Naive thymus-derived CD4-positive, alpha-beta T cell (primary cell): Measurements from ENCODE around the gene ITGB7. TPM values are rescaled to one million over a fixed set of nuclear protein-coding genes. Genes with fewer than 3 reads are reported as not detected.

Source experiments
- ATAC-seq: fragments of 150-1000 bp; cut with Tn5 transposase; 2 replicates; pipeline ENCODE4 v1.10.0; 2021; ENCODE audit warnings: mild to moderate bottlenecking, moderate library complexity
- CTCF ChIA-PET: fragments of 350-600 bp; sonication (Branson Sonifier 250); formaldehyde crosslinking; loops from one replicate; lab custom pipeline; 2021; ENCODE audit warnings: antibody characterized with exemption; lab: Charles Lee
- POLR2A ChIA-PET: fragments of 350-600 bp; sonication (Branson Sonifier 250); formaldehyde crosslinking; loops from one replicate; lab custom pipeline; 2021; ENCODE audit warnings: antibody characterized with exemption, inconsistent platforms; lab: Charles Lee
- DNase-seq, 9 donors: peaks; one replicate each; pipeline versions ENCODE4 v3.0.0 to v3.0.0-alpha.2; 2020 to 2022; ENCODE audit warnings: mixed read lengths in 1 of 9
- H3K27ac ChIP-seq: one replicate; pipeline ENCODE4 v1.7.0; 2013; ENCODE audit warnings: mild to moderate bottlenecking, low read depth, low read length, moderate library complexity
- H3K27me3 ChIP-seq, 2 donors: one replicate each; pipeline ENCODE4 v1.7.0; 2013; ENCODE audit warnings: low read length in 2 of 2, mild to moderate bottlenecking in 2 of 2, moderate library complexity in 2 of 2; ENCODE audit not compliant: control insufficient read depth in 2 of 2, insufficient read depth in 2 of 2
- H3K36me3 ChIP-seq, 3 experiments: 1 replicate in 2 of 3; 2 replicates in 1 of 3; pipeline ENCODE4 v1.7.0; 2013; ENCODE audit warnings: low read length in 3 of 3, mild to moderate bottlenecking in 3 of 3, moderate library complexity in 1 of 3; ENCODE audit not compliant: insufficient read depth in 3 of 3, control insufficient read depth in 2 of 3
- H3K4me1 ChIP-seq, 2 donors: one replicate each; pipeline ENCODE4 v1.7.0; 2013; ENCODE audit warnings: low read length in 2 of 2, mild to moderate bottlenecking in 2 of 2, moderate library complexity in 1 of 2; ENCODE audit not compliant: control insufficient read depth in 2 of 2, insufficient read depth in 2 of 2
- H3K4me3 ChIP-seq: 2 replicates; pipeline ENCODE4 v1.7.0; 2013; ENCODE audit warnings: mild to moderate bottlenecking, low read length
- H3K9me3 ChIP-seq, 3 experiments: 1 replicate in 2 of 3; 2 replicates in 1 of 3; pipeline ENCODE4 v1.7.0; 2013; ENCODE audit warnings: low read length in 3 of 3; ENCODE audit not compliant: control insufficient read depth in 2 of 3
- H3K27ac Mint-ChIP-seq, 9 donors: one replicate each; pipeline ENCODE4 v1.8.0; 2020 to 2022; ENCODE audit warnings: mixed read lengths in 9 of 9, mild to moderate bottlenecking in 8 of 9, moderate library complexity in 5 of 9, inconsistent platforms in 2 of 9
- H3K27me3 Mint-ChIP-seq, 5 donors: one replicate each; pipeline ENCODE4 v1.8.0; 2021 to 2022; ENCODE audit warnings: mixed read lengths in 5 of 5, mild to moderate bottlenecking in 1 of 5
- H3K36me3 Mint-ChIP-seq, 5 donors: one replicate each; pipeline ENCODE4 v1.8.0; 2020 to 2022; ENCODE audit warnings: mixed read lengths in 5 of 5, mild to moderate bottlenecking in 3 of 5, inconsistent platforms in 1 of 5
- H3K4me1 Mint-ChIP-seq, 7 donors: one replicate each; pipeline ENCODE4 v1.8.0; 2020 to 2022; ENCODE audit warnings: mixed read lengths in 7 of 7, mild to moderate bottlenecking in 3 of 7, inconsistent platforms in 1 of 7
- H3K4me3 Mint-ChIP-seq, 10 donors: one replicate each; pipeline ENCODE4 v1.8.0; 2020 to 2022; ENCODE audit warnings: mild to moderate bottlenecking in 10 of 10, mixed read lengths in 10 of 10, moderate library complexity in 6 of 10, inconsistent platforms in 2 of 10
- H3K9me3 Mint-ChIP-seq, 11 donors: one replicate each; pipeline ENCODE4 v1.8.0; 2020 to 2022; ENCODE audit warnings: mixed read lengths in 11 of 11, mild to moderate bottlenecking in 4 of 11, inconsistent platforms in 1 of 11, moderate library complexity in 1 of 11
- intact Hi-C, 2 donors: fragments of 100-400 bp; cut with micrococcal nuclease; formaldehyde crosslinking; loops; one replicate each; pipeline ENCODE4 v1.15.1; 2023
- polyA plus RNA-seq, 2 donors: library from polyadenylated mRNA; unstranded; fragments of 300-500 nt; fragmentation: Illumina TruSeq; gene quantifications; one replicate each; pipeline ENCODE4 v1.2.3, GENCODE V29; 2021
- total RNA-seq, 6 experiments: library from RNA in 5 of 6; stranded (reverse) in 5 of 6; gene quantifications; 1 replicate in 5 of 6; 2 replicates in 1 of 6; pipeline ENCODE4 v1.2.3 and lab custom pipeline; 2021 to 2026

Gene ITGB7
- total and polyA plus RNA-seq, 7 experiments from 2014 or later, result 191 to 760 (median 227) TPM

DNA sequence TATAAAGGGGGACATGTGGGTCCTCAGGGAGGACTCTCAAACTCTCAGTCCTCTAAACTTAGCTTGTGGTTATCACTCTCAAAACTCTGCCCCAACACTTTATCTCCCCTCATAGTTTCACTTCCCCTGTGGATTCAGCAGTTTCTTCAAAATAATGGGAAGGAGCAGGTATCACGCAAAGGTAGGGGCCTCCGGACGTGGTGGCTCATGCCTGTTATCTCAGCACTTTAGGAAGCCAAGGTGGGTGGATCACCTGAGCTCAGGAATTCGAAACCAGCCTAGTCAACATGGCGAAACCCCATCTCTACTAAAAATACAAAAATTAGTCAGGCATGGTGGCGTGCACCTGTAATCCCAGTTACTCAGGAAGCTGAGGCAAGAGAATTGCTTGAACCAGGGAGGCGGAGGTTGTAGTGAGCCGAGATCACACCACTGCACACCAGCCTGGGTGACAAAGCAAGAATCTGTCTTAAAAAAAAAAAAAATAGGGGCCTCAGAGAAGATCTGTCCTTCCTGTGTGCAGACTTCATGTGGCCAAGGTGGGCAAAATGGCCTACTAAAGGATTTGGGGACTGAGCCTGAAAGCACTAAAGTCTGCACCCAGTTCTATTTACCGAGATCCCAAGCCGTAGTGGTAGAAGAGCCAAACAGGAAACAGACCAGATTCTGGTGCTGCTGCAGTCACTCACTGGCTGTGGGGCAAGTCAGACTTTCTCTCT, 6.4 kb downstream of the ITGB7 start:
- Mint-ChIP-seq H3K4me3 (peak overlapping the region; percentile 65 to 90 (median 76)), H3K9me3 (peaks cover 0 to 2% (median 0%) of the 10 kb centered on the region in 11 donors), H3K27ac (peak overlapping the region; percentile 82 to 95 (median 92)), H3K36me3 (peaks cover 4 to 65% (median 24%) of the 10 kb centered on the region in 5 donors), H3K4me1 (peaks cover 56 to 91% (median 74%) of the 10 kb centered on the region in 7 donors), H3K27me3 (no peaks in the 10 kb centered on the region)
- DNase-seq (peak in 4 of 9 donors; percentile 41 to 46 (median 42)), ATAC-seq (peak; percentile 29)
- Histone ChIP-seq H3K36me3 (peaks cover 23 to 26% (median 26%) of the 10 kb centered on the region in 3 experiments), H3K4me1 (peaks cover 70 to 94% of the 10 kb centered on the region in 2 donors), H3K27me3 (no peaks in the 10 kb centered on the region), H3K27ac (peak overlapping the region; percentile 75), H3K4me3 (peak overlapping the region; percentile 21), H3K9me3 (no peaks in the 10 kb centered on the region)
- ChIA-PET CTCF (interaction anchor here (0.9 to 10.2 kb wide), 5 partner anchors 10 to 145 kb away, joined by 3 to 88 read pairs (median 4); partner anchors contain the start of gene ITGB7), POLR2A (interaction anchor here (0.7 to 10.4 kb wide), 7 partner anchors 8 to 107 kb away, joined by 3 to 217 read pairs (median 38); partner anchors contain the start of genes CSAD, ITGB7 and ZNF740)
- intact Hi-C loops, result no loop called here

DNA sequence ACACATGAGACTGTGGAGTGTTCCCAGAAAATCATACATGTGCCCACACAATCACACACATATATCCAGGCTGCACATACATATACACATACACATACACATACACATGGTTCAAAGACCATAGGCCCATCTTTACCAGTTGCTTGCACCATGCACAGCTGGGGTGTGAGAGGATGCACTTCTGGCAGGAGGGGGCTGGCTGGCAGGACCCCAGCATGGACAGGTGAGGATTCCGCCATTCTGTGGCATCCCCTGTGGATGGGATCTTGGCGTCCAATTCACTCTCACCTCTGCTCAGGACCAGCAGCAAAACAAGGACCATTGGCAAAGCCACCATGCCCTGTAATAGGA, 7.0 kb downstream of the ITGB7 start:
- POLR2A ChIA-PET, result interaction anchor here (1.2 to 10.4 kb wide), 5 partner anchors 8 to 20 kb away, joined by 5 to 217 read pairs (median 38); partner anchors contain the start of genes CSAD, ITGB7 and ZNF740
- intact Hi-C loops, result no loop called here
- ATAC-seq (no peak), DNase-seq (no peak)
- Mint-ChIP-seq H3K4me1 (peaks cover 53 to 87% (median 71%) of the 10 kb centered on the region in 7 donors), H3K4me3 (peak overlapping the region; percentile 65 to 90 (median 76)), H3K27ac (peak overlapping the region; percentile 82 to 95 (median 92)), H3K9me3 (peaks cover 0 to 2% (median 0%) of the 10 kb centered on the region in 11 donors), H3K27me3 (no peaks in the 10 kb centered on the region), H3K36me3 (peaks cover 6 to 66% (median 24%) of the 10 kb centered on the region in 5 donors)
- Histone ChIP-seq H3K27ac (peak overlapping the region; percentile 75), H3K4me3 (peak overlapping the region; percentile 21), H3K4me1 (peaks cover 67 to 89% of the 10 kb centered on the region in 2 donors), H3K27me3 (no peaks in the 10 kb centered on the region), H3K9me3 (no peaks in the 10 kb centered on the region), H3K36me3 (peaks cover 26 to 31% (median 31%) of the 10 kb centered on the region in 3 experiments)
- CTCF ChIA-PET, result interaction anchor here (1.2 to 10.2 kb wide), 4 partner anchors 11 to 145 kb away, joined by 4 to 88 read pairs (median 27); partner anchors contain the start of gene ITGB7

DNA sequence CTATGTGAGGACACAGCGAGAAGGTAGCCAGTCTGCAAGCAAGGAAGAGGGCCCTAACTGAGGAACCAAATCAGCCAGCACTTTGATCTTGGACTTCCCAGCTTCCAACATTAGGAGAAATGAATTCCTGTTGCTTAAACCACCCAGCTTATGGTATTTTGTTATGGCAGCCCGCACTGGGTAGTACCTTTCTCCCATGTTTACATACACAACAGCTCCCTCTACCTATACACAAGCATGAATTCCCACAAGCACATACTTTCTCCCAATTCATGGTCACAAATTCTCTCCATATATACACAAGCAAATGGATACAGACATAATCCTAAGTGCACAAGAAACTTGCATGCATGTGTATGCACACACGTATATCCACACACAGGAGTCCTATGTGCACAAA, 7.4 kb downstream of the ITGB7 start:
- H3K27ac ChIP-seq, result peak overlapping the region; percentile 75
- H3K9me3 ChIP-seq, result no peaks in the 10 kb centered on the region
- ChIA-PET POLR2A (interaction anchor here (0.5 to 10.4 kb wide), 10 partner anchors 8 to 128 kb away, joined by 3 to 217 read pairs (median 6); partner anchors contain the start of genes CSAD, ITGB7, MYG1 and PFDN5), CTCF (interaction anchor here (1.2 to 10.2 kb wide), 4 partner anchors 12 to 146 kb away, joined by 4 to 88 read pairs (median 27); partner anchors contain the start of gene ITGB7)
- ATAC-seq, result no peak
- peak overlapping the region; percentile 48 to 95 (median 92) for H3K27ac Mint-ChIP-seq
- H3K9me3 Mint-ChIP-seq, result peaks cover 0 to 2% (median 0%) of the 10 kb centered on the region in 11 donors
- peak overlapping the region; percentile 60 to 90 (median 76) for H3K4me3 Mint-ChIP-seq
- peaks cover 51 to 84% (median 73%) of the 10 kb centered on the region in 7 donors for H3K4me1 Mint-ChIP-seq
- H3K4me1 ChIP-seq, result peaks cover 64 to 85% of the 10 kb centered on the region in 2 donors
- no peaks in the 10 kb centered on the region for H3K27me3 Mint-ChIP-seq
- DNase-seq, result no peak
- peaks cover 26 to 35% (median 35%) of the 10 kb centered on the region in 3 experiments for H3K36me3 ChIP-seq
- no peaks in the 10 kb centered on the region for H3K27me3 ChIP-seq
- peak overlapping the region; percentile 21 for H3K4me3 ChIP-seq
- intact Hi-C loops, result no loop called here
- H3K36me3 Mint-ChIP-seq, result peaks cover 6 to 70% (median 24%) of the 10 kb centered on the region in 5 donors

DNA sequence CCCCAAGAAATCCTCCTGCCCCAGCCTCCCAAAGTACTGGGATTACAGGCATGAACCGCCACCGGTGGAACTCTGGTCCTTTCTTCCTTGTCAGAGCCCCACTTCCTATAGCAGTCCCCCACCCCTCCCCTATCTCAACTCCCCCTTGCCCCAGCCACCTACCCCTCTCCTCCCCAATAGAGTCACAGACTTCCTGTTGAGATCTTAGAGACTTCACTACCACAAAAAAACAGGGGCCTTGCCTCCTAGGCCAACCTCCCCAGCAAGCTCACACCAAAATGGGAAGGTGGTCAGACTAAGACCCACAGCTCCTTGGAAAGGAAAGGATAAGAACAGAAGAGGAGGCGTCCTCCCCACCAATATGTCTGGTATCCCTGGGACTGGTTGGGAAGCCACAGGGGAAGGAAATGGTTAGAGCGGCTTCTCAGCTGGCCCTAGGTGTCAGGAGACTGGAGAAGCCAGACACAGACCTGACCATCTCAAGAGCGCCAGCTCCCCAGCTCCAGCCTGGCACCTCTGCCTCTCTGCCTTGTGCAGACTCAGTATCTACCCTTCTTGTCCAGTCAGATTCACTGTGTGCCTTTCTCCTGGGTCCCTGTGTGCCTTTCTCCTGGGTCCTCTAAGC, 8.5 kb downstream of the ITGB7 start:
- Mint-ChIP-seq H3K27me3 (no peaks in the 10 kb centered on the region), H3K36me3 (peaks cover 6 to 68% (median 24%) of the 10 kb centered on the region in 5 donors), H3K9me3 (peaks cover 0 to 2% (median 0%) of the 10 kb centered on the region in 11 donors), H3K4me1 (peaks cover 45 to 77% (median 66%) of the 10 kb centered on the region in 7 donors), H3K27ac (peak overlapping the region; percentile 90 to 98 (median 95)), H3K4me3 (peak overlapping the region; percentile 73 to 90 (median 84))
- no peaks in the 10 kb centered on the region for H3K27me3 ChIP-seq
- no peaks in the 10 kb centered on the region for H3K9me3 ChIP-seq
- ATAC-seq (peak; percentile 64), DNase-seq (peak in 5 of 9 donors; percentile 39 to 58 (median 54))
- H3K36me3 ChIP-seq, result peaks cover 32 to 46% (median 43%) of the 10 kb centered on the region in 3 experiments
- peak overlapping the region; percentile 46 for H3K4me3 ChIP-seq
- intact Hi-C loops, result loop anchor here (1.0 kb wide), 6 partner anchors 8 to 39 kb away; partner anchors contain the start of genes CSAD (in 1 of the 2), ITGB7 (in 1 of the 2) and ZNF740 (in 1 of the 2)
- H3K4me1 ChIP-seq, result peaks cover 53 to 76% of the 10 kb centered on the region in 2 donors
- peak overlapping the region; percentile 75 for H3K27ac ChIP-seq
- ChIA-PET CTCF (interaction anchor here (0.8 to 10.2 kb wide), 10 partner anchors 11 to 132 kb away, joined by 3 to 88 read pairs (median 5); partner anchors contain the start of genes AAAS, CSAD, ITGB7 and ZNF740), POLR2A (interaction anchor here (0.6 to 10.4 kb wide), 11 partner anchors 11 to 180 kb away, joined by 3 to 217 read pairs (median 4); partner anchors contain the start of genes CSAD, ITGB7, MYG1 and PFDN5)

DNA sequence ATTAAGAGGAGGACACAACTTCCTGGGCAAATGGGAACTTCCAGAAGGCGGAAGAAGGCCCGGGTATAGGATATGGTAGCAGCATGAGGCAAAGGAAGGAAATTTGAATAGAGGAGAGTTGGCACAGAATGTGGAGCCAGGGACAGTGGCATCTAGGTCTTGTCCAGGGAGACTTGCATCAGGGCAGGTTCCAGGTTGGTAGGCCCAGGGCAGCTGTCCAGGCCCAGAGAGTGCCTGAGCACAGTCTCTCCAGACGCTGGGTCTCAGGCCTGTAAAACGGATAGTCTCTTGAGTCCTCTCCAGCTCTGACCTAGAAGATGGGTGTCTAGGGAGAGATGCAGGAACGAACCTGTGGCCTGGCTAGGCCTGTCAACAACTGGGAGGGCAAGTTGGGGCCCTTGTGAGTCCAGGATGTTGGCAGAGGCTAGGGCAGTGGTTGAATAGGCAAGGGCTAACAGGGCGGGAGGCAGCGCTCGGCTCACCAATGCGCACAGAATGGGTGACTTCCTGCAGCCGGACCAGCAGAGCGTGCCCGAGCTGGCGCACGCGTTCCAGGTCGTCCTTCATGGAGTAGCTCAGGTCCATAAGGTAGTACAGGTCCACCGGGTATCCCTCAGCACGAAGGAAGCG, 9.9 kb downstream of the ITGB7 start:
- Mint-ChIP-seq H3K9me3 (peaks cover 0 to 2% (median 0%) of the 10 kb centered on the region in 11 donors), H3K27ac (peak overlapping the region; percentile 11 to 88 (median 81)), H3K4me1 (peaks cover 43 to 75% (median 56%) of the 10 kb centered on the region in 7 donors), H3K27me3 (no peaks in the 10 kb centered on the region), H3K4me3 (peak overlapping the region in 8 of 10 donors; percentile 18 to 67 (median 54)), H3K36me3 (peaks cover 6 to 72% (median 24%) of the 10 kb centered on the region in 5 donors)
- CTCF ChIA-PET, result interaction anchor here (0.6 to 10.2 kb wide), 10 partner anchors 10 to 131 kb away, joined by 3 to 88 read pairs (median 6); partner anchors contain the start of genes CSAD, ESPL1, ITGB7 and SOAT2
- DNase-seq, result no peak
- intact Hi-C loops, result no loop called here
- Histone ChIP-seq H3K9me3 (no peaks in the 10 kb centered on the region), H3K27ac (peak overlapping the region; percentile 75), H3K36me3 (peaks cover 32 to 61% (median 50%) of the 10 kb centered on the region in 3 experiments), H3K4me3 (no peak overlapping the region), H3K27me3 (no peaks in the 10 kb centered on the region), H3K4me1 (peaks cover 43 to 63% of the 10 kb centered on the region in 2 donors)
- ATAC-seq, result no peak
- POLR2A ChIA-PET, result interaction anchor here (0.7 to 10.4 kb wide), 9 partner anchors 12 to 118 kb away, joined by 3 to 217 read pairs (median 6); partner anchors contain the start of genes CSAD, ITGB7, PFDN5 and SPRYD3
